ENCODE measurements around the gene ZNF770.

DNA sequence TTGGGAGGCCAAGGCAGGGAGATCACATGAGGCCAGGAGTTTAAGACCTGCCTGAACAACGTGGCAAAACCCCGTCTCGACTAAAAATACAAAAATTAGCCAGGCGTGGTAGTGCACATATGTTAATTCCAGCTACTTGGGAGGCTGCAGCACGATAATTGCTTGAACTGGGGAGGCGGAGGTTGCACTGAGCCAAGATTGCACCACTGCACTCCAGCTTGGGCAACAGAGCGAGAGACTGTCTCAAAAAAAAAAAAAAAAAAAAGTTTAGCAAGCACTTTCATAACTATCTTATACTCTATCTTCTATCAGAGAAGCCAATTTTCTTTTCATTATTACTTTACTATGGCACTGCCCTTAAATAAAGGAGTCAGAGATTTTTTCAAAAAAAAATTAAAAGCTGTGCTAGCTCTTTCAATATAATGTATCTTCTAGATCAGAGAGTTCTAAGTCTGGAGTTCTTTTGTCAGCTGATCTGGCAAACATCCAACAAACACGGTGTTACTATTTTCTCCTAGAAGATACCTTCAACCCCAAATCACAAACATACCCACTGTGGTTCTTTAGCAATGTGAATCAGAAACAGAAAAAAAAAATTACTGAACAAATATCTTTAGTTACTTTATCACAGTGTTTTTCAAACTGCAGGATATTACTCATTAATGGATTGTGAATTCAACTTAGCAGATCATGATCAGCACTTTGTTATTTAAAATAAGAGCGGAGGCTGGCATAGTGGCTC lies 3.0 kb downstream of the ZNF770 start:
- TF ChIP-seq, protein P1, sequence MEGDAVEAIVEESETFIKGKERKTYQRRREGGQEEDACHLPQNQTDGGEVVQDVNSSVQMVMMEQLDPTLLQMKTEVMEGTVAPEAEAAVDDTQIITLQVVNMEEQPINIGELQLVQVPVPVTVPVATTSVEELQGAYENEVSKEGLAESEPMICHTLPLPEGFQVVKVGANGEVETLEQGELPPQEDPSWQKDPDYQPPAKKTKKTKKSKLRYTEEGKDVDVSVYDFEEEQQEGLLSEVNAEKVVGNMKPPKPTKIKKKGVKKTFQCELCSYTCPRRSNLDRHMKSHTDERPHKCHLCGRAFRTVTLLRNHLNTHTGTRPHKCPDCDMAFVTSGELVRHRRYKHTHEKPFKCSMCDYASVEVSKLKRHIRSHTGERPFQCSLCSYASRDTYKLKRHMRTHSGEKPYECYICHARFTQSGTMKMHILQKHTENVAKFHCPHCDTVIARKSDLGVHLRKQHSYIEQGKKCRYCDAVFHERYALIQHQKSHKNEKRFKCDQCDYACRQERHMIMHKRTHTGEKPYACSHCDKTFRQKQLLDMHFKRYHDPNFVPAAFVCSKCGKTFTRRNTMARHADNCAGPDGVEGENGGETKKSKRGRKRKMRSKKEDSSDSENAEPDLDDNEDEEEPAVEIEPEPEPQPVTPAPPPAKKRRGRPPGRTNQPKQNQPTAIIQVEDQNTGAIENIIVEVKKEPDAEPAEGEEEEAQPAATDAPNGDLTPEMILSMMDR (IDR thresholded peaks at IDR 0.05) = no peak
- no peak for TF ChIP-seq POLR2A (IDR thresholded peaks at IDR 0.05)
- TF ChIP-seq POLR2AphosphoS5 (IDR thresholded peaks at IDR 0.05) = no peak
- TF ChIP-seq EP300 (IDR thresholded peaks at IDR 0.05) = no peak
